A673 (cell line): ENCODE results near the gene ZNF528. TPM values are rescaled to one million over a fixed set of nuclear protein-coding genes. Genes with fewer than 3 reads are reported as not detected.
A peak's percentile ranks its signal among the peaks of the same experiment; 100 is the strongest.

Source experiments
- BruUV-seq: library from RNA; stranded (reverse); fragments of 400-500 nt; replicated peaks from 2 replicates; lab custom pipeline; 2021; lab: Mats Ljungman, UMichigan
- CTCF ChIA-PET: fragments of 300-600 bp; sonication (Branson Sonifier 250); formaldehyde crosslinking; loops from one replicate; lab custom pipeline; 2022; ENCODE audit warnings: antibody characterized with exemption; lab: Charles Lee
- POLR2A ChIA-PET: fragments of 300-600 bp; sonication (Branson Sonifier 250); formaldehyde crosslinking; loops from one replicate; lab custom pipeline; 2022; ENCODE audit warnings: antibody characterized with exemption; ENCODE audit not compliant: low non-redundant PET; lab: Charles Lee
- DNase-seq: peaks from one replicate; pipeline ENCODE4 v3.0.0-alpha.2; 2015; ENCODE audit warnings: low spot score
- H3K27ac ChIP-seq: fragments of 200-600 bp; sonication (generic); 2 replicates; pipeline ENCODE4 v1.5.1; 2016; ENCODE audit warnings: mixed run types, low read depth, mild to moderate bottlenecking, mixed read lengths, antibody characterized with exemption, low read length; ENCODE audit not compliant: poor library complexity, severe bottlenecking
- H3K27me3 ChIP-seq: fragments of 200-600 bp; sonication (generic); replicated peaks from 2 replicates; pipeline ENCODE4 v1.6.1; 2017; ENCODE audit warnings: mixed run types, low read depth, mild to moderate bottlenecking, mixed read lengths, antibody characterized with exemption, low read length; ENCODE audit not compliant: insufficient read depth, poor library complexity
- H3K36me3 ChIP-seq: fragments of 200-600 bp; sonication (generic); 2 replicates; pipeline ENCODE4 v1.6.1; 2016; ENCODE audit warnings: mixed run types, mild to moderate bottlenecking, mixed read lengths, antibody characterized with exemption, low read length; ENCODE audit not compliant: insufficient read depth, poor library complexity, severe bottlenecking
- H3K4me1 ChIP-seq: fragments of 200-600 bp; sonication (generic); 2 replicates; pipeline ENCODE4 v1.6.1; 2017; ENCODE audit warnings: mixed run types, mild to moderate bottlenecking, mixed read lengths, antibody characterized with exemption, low read length; ENCODE audit not compliant: insufficient read depth, poor library complexity, severe bottlenecking
- H3K4me3 ChIP-seq: fragments of 200-600 bp; sonication (generic); 2 replicates; pipeline ENCODE4 v1.5.1; 2016; ENCODE audit warnings: low read depth, mixed run types, mild to moderate bottlenecking, mixed read lengths, low read length; ENCODE audit not compliant: poor library complexity, severe bottlenecking
- H3K9me3 ChIP-seq: fragments of 200-600 bp; sonication (generic); 2 replicates; pipeline ENCODE4 v1.6.1; 2016; ENCODE audit warnings: mixed run types, low read depth, mild to moderate bottlenecking, mixed read lengths, antibody characterized with exemption, low read length; ENCODE audit not compliant: poor library complexity, severe bottlenecking
- EZH2 ChIP-seq: fragments of 200-600 bp; sonication (generic); IDR thresholded peaks from 2 replicates; pipeline ENCODE4 v1.6.1; 2017; ENCODE audit warnings: borderline replicate concordance, low read depth, mild to moderate bottlenecking, mixed read lengths, antibody characterized with exemption, low read length; ENCODE audit not compliant: poor library complexity, severe bottlenecking
- intact Hi-C: fragments of 100-400 bp; cut with micrococcal nuclease; formaldehyde crosslinking; loops from one replicate; pipeline ENCODE4 v1.10.0; 2022; ENCODE audit not compliant: unreplicated experiment
- total RNA-seq: library from RNA; stranded (reverse); gene quantifications from 2 replicates; pipeline ENCODE4 v1.2.3, GENCODE V29; 2021
- TF ChIP-seq, protein P1 (sequence below): fragments of 300-800, 200-600 bp; sonication (generic); conservative IDR thresholded peaks from 2 replicates; pipeline ENCODE4 v1.5.1; 2017; ENCODE audit warnings: low read depth, mild to moderate bottlenecking, antibody characterized with exemption, low read length, moderate library complexity, mixed read lengths

ZNF528 gene
- total RNA-seq, 1 experiment from 2014 or later, result 4.3 TPM

GRCh38 chr19:52398081-52398441 is 412 bp downstream of the ZNF528 start:
- ChIA-PET POLR2A (no interaction called here), CTCF (no interaction called here)
- no peak for DNase-seq
- peak overlapping the region; percentile 40 for H3K4me3 ChIP-seq
- intact Hi-C loops, result no loop called here
- H3K27me3 ChIP-seq, result no peaks in the 10 kb centered on the region
- H3K4me1 ChIP-seq, result no peaks in the 10 kb centered on the region
- H3K9me3 ChIP-seq, result peaks cover 27% of the 10 kb centered on the region
- TF ChIP-seq EZH2, result no peak
- TF ChIP-seq, protein P1, sequence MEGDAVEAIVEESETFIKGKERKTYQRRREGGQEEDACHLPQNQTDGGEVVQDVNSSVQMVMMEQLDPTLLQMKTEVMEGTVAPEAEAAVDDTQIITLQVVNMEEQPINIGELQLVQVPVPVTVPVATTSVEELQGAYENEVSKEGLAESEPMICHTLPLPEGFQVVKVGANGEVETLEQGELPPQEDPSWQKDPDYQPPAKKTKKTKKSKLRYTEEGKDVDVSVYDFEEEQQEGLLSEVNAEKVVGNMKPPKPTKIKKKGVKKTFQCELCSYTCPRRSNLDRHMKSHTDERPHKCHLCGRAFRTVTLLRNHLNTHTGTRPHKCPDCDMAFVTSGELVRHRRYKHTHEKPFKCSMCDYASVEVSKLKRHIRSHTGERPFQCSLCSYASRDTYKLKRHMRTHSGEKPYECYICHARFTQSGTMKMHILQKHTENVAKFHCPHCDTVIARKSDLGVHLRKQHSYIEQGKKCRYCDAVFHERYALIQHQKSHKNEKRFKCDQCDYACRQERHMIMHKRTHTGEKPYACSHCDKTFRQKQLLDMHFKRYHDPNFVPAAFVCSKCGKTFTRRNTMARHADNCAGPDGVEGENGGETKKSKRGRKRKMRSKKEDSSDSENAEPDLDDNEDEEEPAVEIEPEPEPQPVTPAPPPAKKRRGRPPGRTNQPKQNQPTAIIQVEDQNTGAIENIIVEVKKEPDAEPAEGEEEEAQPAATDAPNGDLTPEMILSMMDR, result no peak
- no TSS peak for BruUV-seq
- no peaks in the 10 kb centered on the region for H3K36me3 ChIP-seq
- no peak overlapping the region for H3K27ac ChIP-seq

GRCh38 chr19:52410276-52410675 is 12.6 kb downstream of the ZNF528 start:
- ChIA-PET CTCF (no interaction called here), POLR2A (no interaction called here)
- H3K9me3 ChIP-seq, result peaks cover 20% of the 10 kb centered on the region

DNA sequence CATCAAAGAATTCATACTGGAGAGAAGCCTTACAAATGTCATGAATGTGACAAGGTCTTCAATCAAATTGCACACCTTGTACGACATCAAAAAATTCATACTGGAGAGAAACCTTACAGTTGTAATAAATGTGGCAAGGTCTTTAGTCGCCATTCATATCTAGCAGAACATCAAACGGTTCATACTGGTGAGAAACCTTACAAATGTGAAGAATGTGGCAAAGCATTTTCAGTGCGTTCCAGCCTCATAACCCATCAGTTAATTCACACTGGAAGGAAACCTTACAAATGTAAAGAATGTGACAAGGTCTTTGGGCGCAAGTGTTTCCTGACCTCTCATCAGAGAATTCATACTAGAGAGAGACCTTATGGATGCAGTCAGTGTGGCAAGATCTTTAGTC is 18.1 kb downstream of the ZNF528 start:
- DNase-seq, result no peak
- POLR2A ChIA-PET, result no interaction called here
- Histone ChIP-seq H3K9me3 (peaks cover 24% of the 10 kb centered on the region), H3K36me3 (no peaks in the 10 kb centered on the region), H3K4me3 (no peak overlapping the region), H3K27me3 (no peaks in the 10 kb centered on the region), H3K4me1 (no peaks in the 10 kb centered on the region), H3K27ac (no peak overlapping the region)
- intact Hi-C loops, result no loop called here
- BruUV-seq, result no TSS peak
- CTCF ChIA-PET, result no interaction called here
- TF ChIP-seq, protein P1, result no peak
- TF ChIP-seq EZH2, result no peak

More at GRCh38 chr19:52410276-52410675, 12.6 kb downstream of the ZNF528 start:
- no peak overlapping the region for H3K27ac ChIP-seq
- TF ChIP-seq, protein P1, result no peak
- TF ChIP-seq EZH2, result no peak
- H3K36me3 ChIP-seq, result no peaks in the 10 kb centered on the region
- no peaks in the 10 kb centered on the region for H3K4me1 ChIP-seq
- BruUV-seq, result no TSS peak
- intact Hi-C loops, result no loop called here
- no peak for DNase-seq
- no peaks in the 10 kb centered on the region for H3K27me3 ChIP-seq
- no peak overlapping the region for H3K4me3 ChIP-seq
